ENCODE results near the gene CORO2B. TPM values are rescaled to one million over a fixed set of nuclear protein-coding genes. Genes with fewer than 3 reads are reported as not detected.

Gene CORO2B
- total and polyA plus RNA-seq, 2 of the 13 experiments (the other 11 are each of a cell fraction or from before 2014, with no cell fraction given) = 0.35 to 0.63 TPM

- H4K20me1 ChIP-seq (ENCODE audit: insufficient read depth, low read length) = no peaks in the 10 kb centered on the region
- DNase-seq (ENCODE audit: low spot score) = no peak
- no peaks in the 10 kb centered on the region for H3K79me2 ChIP-seq (ENCODE audit: insufficient read depth, low read length)
- no peak for ATAC-seq
- no peak for FAIRE-seq
- WGBS (ENCODE audit: low lambda C conversion rate) = 41% methylated on average over 11 of the region's 11 CpGs
- H3K27me3 ChIP-seq (ENCODE audit: control insufficient read depth in 1 of 2, insufficient read depth in 2 of 2, low read length in 2 of 2) = no peaks in the 10 kb centered on the region
- TF ChIP-seq ZNF883 (CRISPR knock-in tag; IDR thresholded peaks at IDR 0.05; ENCODE audit: not compliant biosample characterization) = no peak
- no peak for TF ChIP-seq ZFP36 (IDR thresholded peaks at IDR 0.05; ENCODE audit: borderline replicate concordance, low read depth, low read length, partially characterized antibody)
- TF ChIP-seq THYN1 (CRISPR knock-in tag; IDR thresholded peaks at IDR 0.05; ENCODE audit: borderline replicate concordance, low read depth) = no peak
- TF ChIP-seq ZSCAN21 (CRISPR knock-in tag; IDR thresholded peaks at IDR 0.05; ENCODE audit: borderline replicate concordance) = no peak
- TF ChIP-seq HHEX (CRISPR knock-in tag; IDR thresholded peaks at IDR 0.05) = no peak
- no peak for TF ChIP-seq STAT5B (CRISPR knock-in tag; IDR thresholded peaks at IDR 0.05)
- TF ChIP-seq CHD4 (IDR thresholded peaks at IDR 0.05; ENCODE audit: borderline replicate concordance, low read length) = no peak
- TF ChIP-seq CREB3 (CRISPR knock-in tag; IDR thresholded peaks at IDR 0.05) = no peak
- no peak for TF ChIP-seq FOXK2 (IDR thresholded peaks at IDR 0.05)
- TF ChIP-seq AGO1 (IDR thresholded peaks at IDR 0.05; ENCODE audit: low read depth, low read length, poor library complexity, severe bottlenecking) = no peak
- no peak for TF ChIP-seq SNRNP70 (IDR thresholded peaks at IDR 0.05; ENCODE audit: low read depth, low read length)
- TF ChIP-seq ARID2 (CRISPR knock-in tag; IDR thresholded peaks at IDR 0.05; ENCODE audit: borderline replicate concordance) = no peak
- no peak for TF ChIP-seq KMT2B (CRISPR knock-in tag; IDR thresholded peaks at IDR 0.05)
- TF ChIP-seq ZNF225 (CRISPR knock-in tag; IDR thresholded peaks at IDR 0.05) = no peak
- TF ChIP-seq YY1 (IDR thresholded peaks at IDR 0.05; ENCODE audit: insufficient read depth, insufficient replicate concordance, low read depth, low read length) = no peak
- H3K4me1 ChIP-seq (ENCODE audit: insufficient read depth, low read length) = no peaks in the 10 kb centered on the region
- H3K4me2 ChIP-seq (ENCODE audit: low read depth, low read length) = no peak overlapping the region
- ChIA-PET CTCF (ENCODE audit: low intra/inter-chr PET ratio, low total read pairs) (no interaction called here), POLR2A (no interaction called here)
- H3K9ac ChIP-seq (ENCODE audit: insufficient read depth, low read depth, low read length) = no peak overlapping the region
- no peaks in the 10 kb centered on the region for H3K9me3 ChIP-seq (ENCODE audit: low read length)
- no peak overlapping the region for H2AFZ ChIP-seq (ENCODE audit: low read length)
- no peaks in the 10 kb centered on the region for H3K36me3 ChIP-seq (replicated peaks in 1 of 2; ENCODE audit: control insufficient read depth in 1 of 2, insufficient read depth in 2 of 2, low read length in 2 of 2)
- intact Hi-C loops (cut with micrococcal nuclease; ENCODE audit: unreplicated experiment) (no loop called here), in situ Hi-C loops (cut with HindIII; ENCODE audit: extremely low pct_ligation_motif_present, low pct_unique_long_range_greater_than_20kb) (no loop called here)
- no peak overlapping the region for H3K27ac ChIP-seq (ENCODE audit: extremely low read length, insufficient read depth, low read length)
- no peak overlapping the region for H3K4me3 ChIP-seq (replicated peaks in 1 of 3; ENCODE audit: insufficient read depth in 1 of 3, low read depth in 2 of 3, low read length in 3 of 3)
- no TSS peak for BruUV-seq (replicated peaks)
These were observed 23.8 kb downstream of the CORO2B start for GRCh38 chr15:68602459-68603215.

Measured in HepG2 (cell line).